GM18519 (cell line): ENCODE results near the gene BEGAIN.

Source experiments
- ATAC-seq: cut with Tn5 transposase; IDR thresholded peaks from one replicate; pipeline ENCODE4 v1.9.1; 2021; ENCODE audit warnings: mild to moderate bottlenecking, moderate library complexity; ENCODE audit not compliant: unreplicated experiment, low FRiP score

The BEGAIN gene

GRCh38 chr14:100602621-100603230, 15.5 kb upstream of the BEGAIN start:
- no peak for ATAC-seq

GRCh38 chr14:100601914-100602313, 14.7 kb upstream of the BEGAIN start:
- no peak for ATAC-seq

GRCh38 chr14:100601064-100601463, 13.8 kb upstream of the BEGAIN start:
- no peak for ATAC-seq

GRCh38 chr14:100599981-100600380, 12.8 kb upstream of the BEGAIN start:
- no peak for ATAC-seq

- ATAC-seq: no peak
Observed at GRCh38 chr14:100594625-100594951, 7.4 kb upstream of the BEGAIN start.

- no peak for ATAC-seq
Observed at GRCh38 chr14:100593751-100594624, 6.8 kb upstream of the BEGAIN start.

GRCh38 chr14:100592972-100593371, 5.8 kb upstream of the BEGAIN start:
- ATAC-seq: no peak

GRCh38 chr14:100592461-100592891, 5.3 kb upstream of the BEGAIN start:
- no peak for ATAC-seq

GRCh38 chr14:100591453-100592371, 4.5 kb upstream of the BEGAIN start:
- ATAC-seq: no peak

- no peak for ATAC-seq
Observed at GRCh38 chr14:100590726-100591452, 3.7 kb upstream of the BEGAIN start.

GRCh38 chr14:100589760-100590469, 2.7 kb upstream of the BEGAIN start:
- no peak for ATAC-seq

- ATAC-seq: no peak
Observed at GRCh38 chr14:100589071-100589759, 2.0 kb upstream of the BEGAIN start.

- no peak for ATAC-seq
Observed at GRCh38 chr14:100588671-100589070, 1.5 kb upstream of the BEGAIN start.

- ATAC-seq: no peak
Observed at GRCh38 chr14:100587763-100588411, 670 bp upstream of the BEGAIN start.

GRCh38 chr14:100586403-100587085, 673 bp downstream of the BEGAIN start:
- no peak for ATAC-seq

GRCh38 chr14:100586153-100586402, 1.1 kb downstream of the BEGAIN start:
- ATAC-seq: no peak

GRCh38 chr14:100585448-100586152, 1.6 kb downstream of the BEGAIN start:
- ATAC-seq: no peak
